Hindlimb muscle (tissue), 1 donor: ENCODE results near the gene ZNF496. TPM values are rescaled to one million over a fixed set of nuclear protein-coding genes. Genes with fewer than 3 reads are reported as not detected.
"Not testable (repeated sequence)": the region's sequence is repeated elsewhere in the genome, so short reads cannot be mapped to it uniquely, and the experiment has no call there.

Source experiments
- DNase-seq: peaks from one replicate; pipeline ENCODE4 v3.0.0-alpha.2; 2013
- polyA plus RNA-seq: library from polyadenylated mRNA; unstranded; fragments of 120-200 nt; gene quantifications from one replicate; pipeline ENCODE4 v1.2.1, GENCODE V29; 2013; ENCODE audit not compliant: insufficient read length

Gene ZNF496
- polyA plus RNA-seq: 43.2 TPM

DNA sequence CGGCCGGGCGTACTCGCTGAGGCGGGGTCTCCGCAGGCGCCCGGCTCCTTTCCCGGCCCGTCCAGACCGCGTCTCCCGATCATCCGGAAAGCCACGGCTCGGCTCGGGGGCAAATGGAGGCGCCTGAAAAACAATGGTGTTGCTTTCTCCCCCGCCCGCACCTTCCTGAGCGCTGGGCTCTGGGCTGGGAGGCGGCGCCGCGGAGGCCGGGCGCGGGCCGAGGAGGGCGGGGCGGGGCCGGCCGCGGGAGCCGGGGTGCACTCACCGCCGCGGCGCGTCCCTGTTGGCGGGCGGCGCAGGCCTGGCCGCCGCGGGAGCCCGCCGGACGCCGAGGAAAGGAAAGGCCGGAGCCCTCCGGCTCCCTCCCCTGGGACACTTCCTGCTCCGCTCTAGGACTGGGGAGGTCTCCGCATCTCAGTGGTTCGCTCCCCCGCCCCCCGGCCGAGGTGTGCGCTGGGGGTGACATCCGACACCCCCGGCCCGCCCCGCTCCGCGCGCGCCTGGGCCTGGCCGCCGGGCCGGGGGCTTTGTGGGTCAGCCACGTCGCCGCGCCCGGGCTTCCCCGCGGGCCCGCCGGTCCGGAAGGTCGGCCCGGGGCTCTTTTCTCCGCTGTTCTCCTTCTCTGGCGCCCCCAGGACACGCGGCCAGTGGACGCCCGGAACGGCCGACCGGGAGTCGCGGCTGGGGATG, at the start of gene ZNF496:
ZNF496 (minus strand) TSS at position 343 of the 690 bp plus-strand sequence. CDS start 2,289 bp downstream, outside the sequence.
- DNase-seq: peak; percentile 91

DNA sequence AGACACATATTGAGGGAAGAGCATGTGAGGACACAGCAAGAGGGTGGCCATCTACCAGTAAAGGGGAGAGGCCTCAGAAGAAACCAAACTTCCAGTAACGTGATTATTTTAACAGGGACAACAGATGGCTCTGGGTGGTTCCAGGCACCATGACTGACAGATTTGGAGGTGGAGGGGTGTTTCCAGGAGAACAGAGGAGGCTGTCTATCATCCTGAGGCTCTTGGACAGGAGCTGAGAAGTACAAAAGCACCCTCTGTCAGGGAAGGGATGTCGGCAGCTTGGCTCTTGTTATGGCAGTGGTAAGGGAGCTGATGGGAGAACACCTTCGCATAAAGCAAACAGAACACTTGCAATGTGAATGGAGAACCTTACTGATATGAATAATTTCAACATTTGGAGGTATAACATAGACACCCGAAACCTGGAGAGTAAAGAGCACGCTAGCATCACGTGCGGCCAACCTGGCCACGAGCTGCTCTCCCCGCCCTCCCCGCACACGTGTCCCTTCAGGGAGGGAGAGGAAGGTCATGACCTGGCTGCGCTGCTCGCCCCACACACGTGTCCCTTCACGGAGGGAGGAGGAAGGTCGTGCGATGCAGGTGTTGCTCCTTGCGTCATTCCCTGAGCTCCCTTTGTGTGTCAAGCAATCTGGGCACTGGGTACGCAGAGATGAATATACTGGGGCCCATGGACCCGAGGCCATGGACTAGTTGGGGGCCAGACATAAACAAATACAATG, 46.8 kb upstream of the ZNF496 start:
- DNase-seq: no peak

DNA sequence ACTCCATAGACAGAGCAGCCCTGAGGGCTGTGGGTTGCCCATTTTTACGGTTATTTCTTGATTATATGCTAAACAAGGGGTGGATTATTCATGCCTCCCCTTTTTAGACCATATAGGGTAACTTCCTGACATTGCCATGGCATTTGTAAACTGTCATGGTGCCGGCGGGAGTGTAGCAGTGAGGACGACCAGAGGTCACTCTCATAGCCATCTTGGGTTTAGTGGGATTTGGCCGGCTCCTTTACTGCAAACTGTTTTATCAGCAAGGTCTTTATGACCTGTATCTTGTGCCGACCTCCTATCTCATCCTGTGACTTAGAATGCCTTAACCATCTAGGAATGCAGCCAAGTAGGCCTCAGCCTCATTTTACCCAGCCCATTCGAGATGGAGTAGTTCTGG, 46.0 kb upstream of the ZNF496 start:
- not testable (repeated sequence) for DNase-seq

DNA sequence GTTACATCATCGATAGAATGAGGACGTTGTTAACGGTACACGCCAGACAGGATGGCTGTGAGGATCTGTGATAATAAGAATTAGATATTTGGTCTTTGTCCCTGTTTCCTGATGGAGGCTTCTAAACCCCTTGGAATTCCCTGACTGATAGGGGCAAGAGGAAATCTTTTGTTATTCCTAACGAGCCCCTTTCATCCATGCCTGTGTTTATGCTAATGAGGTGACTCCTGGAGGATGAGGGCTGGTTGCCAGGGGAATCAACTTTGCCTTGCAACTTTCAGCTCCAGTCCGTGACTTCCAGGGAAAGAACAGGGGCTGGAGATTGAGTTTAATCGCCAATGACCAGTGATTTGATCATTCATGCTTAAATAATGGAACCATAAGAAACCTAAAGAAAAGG, 45.0 kb upstream of the ZNF496 start:
- no peak for DNase-seq

DNA sequence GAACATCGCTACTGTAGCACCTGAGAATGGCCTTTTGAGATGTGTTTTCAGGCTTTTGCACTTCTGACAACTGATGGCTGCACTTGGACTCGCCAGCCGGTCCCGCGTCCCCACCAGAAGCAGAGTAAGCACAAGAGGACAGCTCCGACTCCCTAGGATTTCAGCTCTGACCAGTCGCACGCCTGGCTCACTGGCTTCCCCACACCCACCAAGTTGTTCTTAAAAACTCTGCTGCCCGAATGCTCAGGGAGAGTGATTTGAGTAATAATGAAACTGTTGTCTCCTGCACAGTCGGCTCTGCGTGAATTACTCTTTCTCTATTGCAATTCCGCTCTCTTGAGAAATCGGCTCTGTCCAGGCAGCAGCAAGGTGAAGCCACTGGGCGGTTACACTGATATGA, 44.1 kb upstream of the ZNF496 start:
- no peak for DNase-seq

DNA sequence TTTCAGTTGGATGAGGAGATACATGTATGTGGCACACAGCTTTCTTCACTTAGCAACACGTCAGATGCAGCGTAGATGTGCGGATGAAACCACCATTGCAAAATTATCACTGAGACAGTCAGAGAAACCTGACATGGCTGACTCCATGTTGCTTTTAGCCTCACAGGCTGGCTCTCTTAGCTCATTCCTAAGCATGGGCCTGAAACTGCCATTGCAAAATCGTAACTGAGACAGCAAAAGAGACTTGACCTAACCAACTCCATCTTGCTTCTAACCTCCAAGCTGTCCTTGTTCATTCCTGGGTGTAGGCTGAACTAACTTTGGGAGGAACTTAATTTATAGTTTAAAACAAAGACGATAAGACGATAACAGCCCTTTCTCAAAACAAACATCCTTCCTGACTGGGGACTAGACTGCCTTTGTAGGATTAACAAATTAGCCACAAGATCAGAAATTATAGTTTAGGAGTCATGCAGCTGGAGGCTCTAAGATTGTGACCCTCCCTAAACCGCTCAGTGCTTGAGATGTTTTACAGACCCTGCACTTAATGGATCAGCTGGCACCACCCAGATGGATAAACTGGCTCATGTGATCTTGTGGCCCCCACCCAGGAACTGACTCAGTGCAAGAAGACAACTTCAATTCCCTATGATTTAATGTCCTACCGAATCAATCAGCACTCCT, 43.1 kb upstream of the ZNF496 start:
- not testable (repeated sequence) for DNase-seq

DNA sequence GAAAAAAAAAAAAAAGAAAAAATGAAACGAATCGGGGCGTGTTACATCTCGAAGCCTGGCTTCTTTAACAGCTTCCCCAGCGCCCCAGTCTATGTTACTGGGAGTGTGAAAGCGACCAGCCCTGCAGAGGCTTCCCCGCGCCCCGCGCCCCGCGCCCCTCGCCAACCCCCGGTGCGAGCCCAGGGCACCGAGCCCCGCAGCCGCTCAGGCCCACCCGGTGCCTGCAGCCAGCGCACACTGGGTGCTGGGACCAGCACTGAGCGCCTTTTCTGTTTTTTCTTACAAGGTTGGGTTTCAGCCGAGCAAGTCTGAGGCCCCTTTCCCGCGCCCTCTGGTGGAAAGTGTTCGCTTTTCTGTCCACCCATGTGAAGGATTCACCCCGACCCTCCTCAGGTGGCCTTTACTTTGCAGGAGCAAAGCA, 42.1 kb upstream of the ZNF496 start:
- peak; percentile 56 for DNase-seq

DNA sequence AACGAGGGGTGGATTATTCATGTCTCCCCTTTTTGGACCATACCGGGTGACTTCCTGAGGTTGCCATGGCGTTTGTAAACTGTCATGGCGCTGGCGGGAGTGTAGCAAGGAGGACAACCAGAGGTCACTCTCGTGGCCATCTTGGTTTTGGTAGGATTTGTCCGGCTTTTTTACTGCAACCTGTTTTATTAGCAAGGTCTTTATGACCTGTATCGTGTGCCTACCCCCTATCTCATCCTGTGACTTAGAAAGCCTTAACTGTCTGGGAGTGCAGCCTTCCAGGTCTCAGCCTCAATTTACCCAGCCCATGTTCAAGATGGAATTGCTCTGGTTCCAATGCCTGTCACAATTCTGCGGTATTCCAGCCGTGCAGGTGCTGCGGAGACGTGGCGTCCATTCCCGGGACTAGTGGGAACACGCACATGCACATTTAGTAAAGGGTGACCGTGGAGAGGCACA, 40.2 kb upstream of the ZNF496 start:
- DNase-seq: no peak

DNA sequence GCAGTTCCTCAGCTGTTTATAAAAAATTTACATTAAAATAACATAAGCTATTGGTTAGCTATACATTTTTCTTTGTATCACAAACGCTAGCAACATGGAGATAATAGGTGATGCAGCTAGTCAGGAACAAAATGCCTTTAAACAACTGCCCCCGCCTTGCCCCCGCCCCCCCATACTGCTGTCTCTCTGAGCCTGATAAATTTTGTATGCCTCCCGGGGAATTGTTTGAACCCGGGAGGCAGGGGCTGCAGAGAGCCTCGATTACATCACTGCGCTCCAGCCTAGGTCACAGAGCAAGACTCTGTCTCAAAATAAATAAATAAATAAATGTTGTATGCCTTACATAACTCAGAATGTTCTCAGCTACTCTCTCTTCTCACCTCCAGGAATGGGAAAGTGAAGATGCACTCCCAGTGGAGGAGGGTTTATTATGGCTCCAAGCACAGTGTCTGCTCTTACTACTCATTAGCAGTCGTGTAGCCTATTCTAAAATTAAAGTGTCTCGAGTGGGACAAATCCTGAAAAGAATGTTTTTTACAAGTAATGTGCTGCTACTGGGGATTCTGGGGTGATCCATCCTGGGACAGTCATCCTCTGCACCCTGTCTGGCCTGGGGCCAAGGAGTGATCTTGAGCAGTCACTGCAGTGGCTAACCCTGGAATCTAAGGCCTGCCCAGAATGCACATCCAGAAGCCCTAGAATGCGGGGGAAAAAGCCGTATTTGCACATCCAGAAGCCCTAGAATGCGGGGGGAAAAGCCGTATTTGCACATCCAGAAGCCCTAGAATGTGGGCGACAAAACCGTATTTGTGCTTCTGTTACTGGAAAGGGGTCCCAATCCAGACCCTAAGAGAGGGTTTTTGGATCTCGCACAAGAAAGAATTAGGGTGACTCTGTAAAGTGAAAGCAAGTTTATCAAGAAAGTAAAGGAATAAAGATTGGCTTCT, 39.4 kb upstream of the ZNF496 start:
- DNase-seq: no peak

DNA sequence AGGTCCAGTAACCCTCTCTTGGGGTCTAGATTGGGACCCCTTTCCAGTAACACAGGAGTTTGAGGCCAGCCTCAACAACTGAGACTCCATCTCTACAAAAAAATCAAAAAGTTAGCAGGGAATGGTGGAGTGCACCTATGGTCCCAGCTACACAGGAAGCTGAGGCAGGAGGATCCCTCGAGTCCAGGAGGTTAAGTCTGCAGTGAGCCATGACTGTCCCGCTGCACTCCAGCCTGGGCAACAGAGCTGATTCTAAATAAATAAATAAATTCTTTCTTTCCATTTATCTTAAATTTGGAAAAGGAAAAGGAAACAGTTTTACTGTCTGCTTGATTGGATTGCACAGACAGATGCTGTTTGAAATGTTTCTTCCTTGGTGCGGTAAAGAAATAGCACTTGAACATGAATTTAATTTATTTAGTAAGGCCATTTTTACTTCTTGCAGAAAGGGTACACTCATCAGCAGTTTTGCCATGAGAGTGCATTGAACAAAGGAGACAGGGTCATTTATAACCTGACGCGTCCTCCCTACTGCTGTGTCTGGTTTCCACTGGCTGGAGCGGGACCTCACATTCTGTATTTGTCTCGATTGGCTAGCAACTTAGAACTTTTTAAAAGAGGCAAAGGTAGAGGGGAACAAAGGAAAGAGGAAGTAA, 37.0 kb upstream of the ZNF496 start:
- no peak for DNase-seq

DNA sequence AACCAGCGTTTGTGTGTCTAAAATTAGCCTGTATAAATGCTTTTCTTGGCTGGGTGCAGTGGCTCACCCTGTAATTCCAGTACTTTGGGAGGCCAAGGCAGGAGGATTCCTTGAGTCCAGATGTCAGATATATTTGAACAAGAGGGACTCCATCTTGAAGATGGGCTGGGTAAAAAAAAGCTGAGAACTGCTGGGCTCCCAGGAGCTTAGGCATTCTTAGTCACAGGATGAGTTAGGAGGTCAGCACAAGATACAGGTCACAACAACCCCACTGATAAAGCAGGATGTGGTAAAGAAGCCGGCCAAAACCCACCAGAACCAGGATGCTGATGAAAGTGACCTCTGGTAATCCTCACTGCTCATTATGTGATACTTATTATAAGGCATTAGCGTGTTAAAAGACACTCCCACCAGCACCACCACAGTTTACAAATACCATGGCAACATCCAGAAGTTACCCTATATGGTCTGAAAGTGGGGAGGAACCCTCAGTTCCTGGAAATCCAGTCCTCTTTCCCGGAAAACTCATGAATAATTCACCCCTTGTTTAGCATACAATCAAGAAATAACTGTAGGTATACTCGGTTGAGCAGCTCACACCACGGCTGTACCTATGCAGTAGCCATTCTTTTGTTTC, 36.2 kb upstream of the ZNF496 start:
- DNase-seq: no peak

DNA sequence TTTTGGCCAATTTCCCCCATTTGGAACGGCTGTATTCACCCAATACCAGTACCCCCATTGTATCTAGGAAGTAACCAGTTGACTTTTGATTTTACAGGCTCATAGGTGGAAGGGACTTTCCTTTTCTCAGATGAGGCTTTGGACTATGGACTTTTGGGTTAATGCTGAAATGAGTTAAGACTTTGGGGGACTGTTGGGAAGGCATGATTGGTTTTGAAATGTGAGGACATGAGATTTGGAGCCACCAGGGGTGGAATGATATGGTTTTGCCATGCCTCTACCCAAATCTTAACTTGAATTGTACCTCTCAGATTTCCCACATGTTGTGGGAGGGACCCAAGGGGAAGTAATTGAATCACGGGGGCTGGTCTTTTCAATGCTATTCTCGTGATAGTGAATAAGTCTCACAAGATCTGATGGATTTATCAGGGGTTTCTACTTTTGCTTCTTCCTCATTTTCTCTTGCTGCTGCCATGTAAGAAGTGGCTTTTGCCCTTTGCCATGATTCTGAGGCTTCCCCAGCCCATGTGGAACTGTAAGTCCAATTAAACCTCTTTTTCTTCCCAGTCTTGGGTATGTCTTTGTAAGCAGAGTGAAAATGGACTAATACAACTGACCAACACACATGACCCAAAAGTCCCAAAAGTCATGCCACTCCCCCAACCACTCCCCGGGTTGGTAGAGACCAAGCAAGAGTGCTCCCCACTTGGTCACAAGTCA, 35.4 kb upstream of the ZNF496 start:
- DNase-seq: no peak

DNA sequence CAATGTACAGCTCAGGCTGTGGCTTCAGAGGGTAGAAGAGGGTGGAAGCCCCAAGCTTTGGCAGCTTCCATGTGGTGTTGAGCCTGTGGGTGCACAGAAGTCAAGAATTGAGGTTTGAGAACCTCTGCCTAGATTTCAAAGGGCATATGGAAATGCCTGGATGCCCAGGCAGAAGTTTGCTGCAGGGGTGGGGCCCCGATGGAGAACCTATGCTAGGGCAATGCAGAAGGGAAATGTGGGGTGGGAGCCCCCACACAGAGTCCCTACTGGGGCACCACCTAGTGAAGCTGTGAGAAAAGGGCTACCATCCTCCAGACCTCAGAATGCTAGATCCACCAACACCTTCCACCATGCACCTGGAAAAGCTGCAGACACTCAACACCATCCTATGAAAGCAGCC, 34.7 kb upstream of the ZNF496 start:
- DNase-seq: not testable (repeated sequence)

DNA sequence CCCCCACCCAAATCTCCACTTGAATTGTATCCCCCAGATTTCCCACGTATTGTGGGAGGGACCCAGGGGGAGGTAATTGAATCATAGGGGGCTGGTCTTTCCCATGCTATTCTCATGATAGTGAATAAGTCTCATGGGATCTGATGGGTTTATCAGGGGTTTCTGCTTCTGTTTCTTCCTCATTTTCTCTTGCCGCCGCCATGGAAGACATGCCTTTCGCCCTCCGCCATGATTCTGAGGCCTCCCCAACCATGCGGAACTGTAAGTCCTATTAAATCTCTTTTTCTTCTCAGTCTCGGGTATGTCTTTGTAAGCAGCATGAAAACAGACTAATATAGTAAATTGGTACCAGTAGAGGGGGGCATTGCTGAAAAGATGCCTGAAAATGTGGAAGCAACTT, 33.4 kb upstream of the ZNF496 start:
- DNase-seq: no peak

DNA sequence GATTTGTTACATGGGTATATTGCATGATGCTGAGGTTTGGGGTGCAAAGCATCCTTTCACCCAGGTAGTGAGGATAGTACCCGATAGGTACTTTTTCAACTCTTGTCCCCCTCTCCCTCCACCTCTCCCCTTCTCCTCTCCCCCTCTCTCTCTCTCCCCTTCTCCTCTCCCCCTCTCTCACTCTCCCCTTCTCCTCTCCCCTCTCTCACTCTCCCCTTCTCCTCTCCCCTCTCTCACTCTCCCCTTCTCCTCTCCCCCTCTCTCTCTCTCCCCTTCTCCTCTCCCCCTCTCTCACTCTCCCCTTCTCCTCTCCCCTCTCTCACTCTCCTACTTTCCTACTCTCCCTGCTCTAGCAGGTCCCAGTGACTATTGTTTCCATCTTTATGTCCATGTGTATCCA, 31.3 kb upstream of the ZNF496 start:
- not testable (repeated sequence) for DNase-seq

DNA sequence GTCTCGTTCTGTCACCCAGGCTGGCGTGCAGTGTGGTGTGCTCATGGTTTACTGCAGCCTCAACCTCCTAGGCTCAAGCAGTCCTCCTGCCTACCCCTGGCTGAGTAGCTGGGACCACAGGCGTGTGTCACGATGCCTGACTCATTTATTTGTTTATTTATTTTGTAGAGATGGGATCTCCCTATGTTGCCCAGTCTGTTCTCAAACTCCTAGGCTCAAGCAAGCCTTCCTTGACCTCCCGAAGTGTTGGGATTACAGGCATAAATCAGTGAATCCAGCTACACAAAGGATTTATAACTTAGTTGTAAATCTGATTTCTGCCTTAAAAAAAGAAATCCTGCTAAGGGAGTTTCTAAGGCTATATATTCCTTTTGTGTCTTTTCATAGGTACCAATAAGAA, 30.5 kb upstream of the ZNF496 start:
- no peak for DNase-seq

DNA sequence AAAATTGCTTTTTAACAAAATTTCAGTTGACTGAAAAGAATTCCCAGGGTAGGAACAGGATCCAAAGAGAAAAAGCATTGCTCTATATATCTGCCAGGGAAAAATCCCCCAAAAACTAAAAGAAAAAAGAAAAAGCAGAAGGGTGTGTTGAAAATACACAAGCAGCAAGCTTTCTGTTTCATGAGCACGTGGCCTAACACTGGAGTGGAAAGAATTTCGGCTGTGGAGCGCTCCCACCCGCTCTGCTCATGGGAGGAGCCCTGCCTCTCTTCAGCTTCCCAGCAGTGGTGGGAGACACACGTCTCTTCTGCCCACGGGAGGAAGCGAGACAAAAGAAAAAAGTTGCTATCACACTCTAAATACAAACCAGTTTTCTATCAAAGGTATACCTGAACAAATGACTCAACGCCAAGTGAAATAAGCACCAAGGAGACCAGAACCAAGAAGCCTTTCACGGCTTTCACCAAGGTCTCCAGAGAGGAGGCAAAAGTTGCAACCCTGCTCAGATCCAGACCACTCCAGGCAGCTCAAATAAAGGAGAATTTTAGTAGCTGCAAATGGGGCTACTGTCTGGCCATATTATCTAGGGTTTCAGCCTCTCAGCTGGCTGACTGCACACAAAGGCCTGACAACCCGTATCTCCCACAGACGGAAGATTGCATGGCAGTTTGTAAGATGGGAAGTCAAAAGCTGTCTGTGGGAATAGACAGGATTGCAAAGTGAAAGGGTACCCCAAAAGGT, 29.5 kb upstream of the ZNF496 start:
- peak; percentile 80 for DNase-seq

DNA sequence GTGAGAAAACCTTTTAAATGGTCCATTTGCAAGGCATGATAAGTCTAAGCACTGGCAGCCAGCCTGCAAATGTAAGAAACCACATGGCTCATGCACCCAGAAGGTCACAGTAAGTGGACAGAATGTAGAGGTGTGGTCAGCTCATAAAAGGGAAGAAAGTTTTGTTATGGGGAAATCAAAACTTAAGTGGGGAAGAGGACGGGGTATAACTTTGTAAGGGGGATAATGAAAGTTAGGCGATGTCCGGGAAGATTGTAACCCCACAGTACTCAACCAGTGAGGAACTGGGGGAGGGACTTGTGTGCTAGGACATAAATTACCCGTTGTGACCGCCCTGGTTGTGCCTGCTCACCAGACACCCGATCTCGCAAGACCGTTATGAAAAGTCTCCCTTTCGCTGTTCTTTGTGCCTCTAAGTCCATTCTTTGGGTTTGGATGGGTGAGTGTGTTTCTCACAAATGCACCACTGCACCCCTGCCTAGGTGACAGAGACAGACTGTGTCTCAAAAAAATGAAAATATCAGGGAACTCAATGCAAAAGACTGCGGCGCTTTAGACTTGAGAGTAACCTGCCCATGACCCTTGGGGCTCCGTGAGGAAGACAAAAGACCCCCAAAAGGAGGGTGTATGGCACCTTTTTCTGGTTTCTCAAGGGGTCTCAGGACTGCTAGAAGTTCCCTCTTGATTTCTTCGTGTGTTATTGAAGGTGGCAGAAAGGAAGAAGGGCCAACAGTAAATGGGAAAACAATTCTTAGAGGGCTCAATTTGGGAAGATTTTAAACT, 28.6 kb upstream of the ZNF496 start:
- no peak for DNase-seq

DNA sequence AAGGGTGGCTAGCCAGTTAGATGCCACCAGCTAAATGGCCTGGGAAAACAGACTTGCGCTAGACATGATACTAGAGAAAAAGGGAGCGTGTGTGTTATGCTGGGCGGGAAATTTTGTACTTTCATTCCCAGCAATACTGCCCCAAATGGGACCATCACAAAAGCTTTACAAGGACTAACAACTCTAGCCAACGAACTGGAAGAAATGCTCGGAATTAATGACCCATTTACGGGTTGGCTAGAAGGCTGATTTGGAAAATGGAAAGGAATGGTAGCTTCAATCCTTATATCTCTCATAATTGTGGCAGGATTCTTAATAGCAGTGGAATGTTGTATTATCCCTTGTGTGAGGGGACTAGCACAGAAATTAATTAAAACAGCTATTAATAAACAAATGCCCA, 27.9 kb upstream of the ZNF496 start:
- no peak for DNase-seq
